H1 (cell line): ENCODE data around the gene RAB3A. TPM values are rescaled to one million over a fixed set of nuclear protein-coding genes. Genes with fewer than 3 reads are reported as not detected.

ENCODE experiments used
- NRF1 ChIP-seq: IDR thresholded peaks from 2 replicates; pipeline ENCODE4 v1.6.1; 2011; ENCODE audit warnings: mild to moderate bottlenecking, low read depth, low read length, improper control_type of control experiment
- POU5F1 ChIP-seq: IDR thresholded peaks from 2 replicates; pipeline ENCODE4 v1.6.1; 2011; ENCODE audit warnings: low read depth, mild to moderate bottlenecking, low read length, moderate library complexity
- SP1 ChIP-seq: IDR thresholded peaks from 2 replicates; pipeline ENCODE4 v1.6.1; 2011; ENCODE audit warnings: low read depth, low read length
- polyA plus RNA-seq, 7 experiments: library from polyadenylated mRNA; depleted of rRNA in 3 of 7; stranded (reverse) in 5 of 7; unstranded in 2 of 7; fragments of >200 nt in 5 of 7; fragments of 200-250 nt in 2 of 7; gene quantifications; 1 replicate in 5 of 7; 2 replicates in 1 of 7; 4 replicates in 1 of 7; pipeline versions ENCODE4 v1.2.1 to v1.2.3, GENCODE V29; 2011 to 2013; ENCODE audit warnings: missing spikeins in 2 of 7, mixed read lengths in 2 of 7
- total RNA-seq: library from RNA; stranded (reverse); fragmentation: NEBNext Ultra II Directional; extraction: Animal tissue kit (Norgen Biotek cat#: 25700); gene quantifications from 2 replicates; pipeline ENCODE4 v1.2.1, GENCODE V29; 2021
- TF ChIP-seq, protein P1 (sequence below): fragments of 300-600 bp; sonication (generic); IDR thresholded peaks from 2 replicates; pipeline ENCODE4 v1.7.1; 2012; ENCODE audit warnings: low read length, moderate library complexity, mild to moderate bottlenecking, inconsistent platforms; ENCODE audit not compliant: insufficient replicate concordance

The RAB3A gene
- total and polyA plus RNA-seq, 2 of the 8 experiments (the other 6 are each of a cell fraction or from before 2014, with no cell fraction given), result 13.6 to 14.2 TPM

DNA sequence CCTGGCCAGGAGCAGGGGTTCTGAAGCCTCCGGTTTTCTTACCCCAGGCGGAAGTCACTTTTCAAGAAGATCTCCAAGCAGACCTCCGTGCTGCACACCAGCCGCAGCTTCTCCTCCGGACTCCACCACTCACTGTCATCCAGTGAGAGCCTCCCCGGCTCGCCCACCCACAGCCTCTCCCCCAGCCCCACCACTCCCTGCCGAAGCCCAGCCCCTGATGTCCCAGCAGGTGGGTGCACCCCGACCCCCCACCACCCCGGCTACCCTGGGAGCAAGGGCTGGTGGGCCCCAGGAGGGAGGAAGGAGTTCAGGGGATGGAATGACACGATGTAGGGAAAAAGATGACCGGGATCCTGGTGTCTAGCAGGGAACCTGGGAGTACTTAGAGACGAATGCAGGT is 56.4 kb downstream of the RAB3A start (continued):
- TF ChIP-seq, protein P1, sequence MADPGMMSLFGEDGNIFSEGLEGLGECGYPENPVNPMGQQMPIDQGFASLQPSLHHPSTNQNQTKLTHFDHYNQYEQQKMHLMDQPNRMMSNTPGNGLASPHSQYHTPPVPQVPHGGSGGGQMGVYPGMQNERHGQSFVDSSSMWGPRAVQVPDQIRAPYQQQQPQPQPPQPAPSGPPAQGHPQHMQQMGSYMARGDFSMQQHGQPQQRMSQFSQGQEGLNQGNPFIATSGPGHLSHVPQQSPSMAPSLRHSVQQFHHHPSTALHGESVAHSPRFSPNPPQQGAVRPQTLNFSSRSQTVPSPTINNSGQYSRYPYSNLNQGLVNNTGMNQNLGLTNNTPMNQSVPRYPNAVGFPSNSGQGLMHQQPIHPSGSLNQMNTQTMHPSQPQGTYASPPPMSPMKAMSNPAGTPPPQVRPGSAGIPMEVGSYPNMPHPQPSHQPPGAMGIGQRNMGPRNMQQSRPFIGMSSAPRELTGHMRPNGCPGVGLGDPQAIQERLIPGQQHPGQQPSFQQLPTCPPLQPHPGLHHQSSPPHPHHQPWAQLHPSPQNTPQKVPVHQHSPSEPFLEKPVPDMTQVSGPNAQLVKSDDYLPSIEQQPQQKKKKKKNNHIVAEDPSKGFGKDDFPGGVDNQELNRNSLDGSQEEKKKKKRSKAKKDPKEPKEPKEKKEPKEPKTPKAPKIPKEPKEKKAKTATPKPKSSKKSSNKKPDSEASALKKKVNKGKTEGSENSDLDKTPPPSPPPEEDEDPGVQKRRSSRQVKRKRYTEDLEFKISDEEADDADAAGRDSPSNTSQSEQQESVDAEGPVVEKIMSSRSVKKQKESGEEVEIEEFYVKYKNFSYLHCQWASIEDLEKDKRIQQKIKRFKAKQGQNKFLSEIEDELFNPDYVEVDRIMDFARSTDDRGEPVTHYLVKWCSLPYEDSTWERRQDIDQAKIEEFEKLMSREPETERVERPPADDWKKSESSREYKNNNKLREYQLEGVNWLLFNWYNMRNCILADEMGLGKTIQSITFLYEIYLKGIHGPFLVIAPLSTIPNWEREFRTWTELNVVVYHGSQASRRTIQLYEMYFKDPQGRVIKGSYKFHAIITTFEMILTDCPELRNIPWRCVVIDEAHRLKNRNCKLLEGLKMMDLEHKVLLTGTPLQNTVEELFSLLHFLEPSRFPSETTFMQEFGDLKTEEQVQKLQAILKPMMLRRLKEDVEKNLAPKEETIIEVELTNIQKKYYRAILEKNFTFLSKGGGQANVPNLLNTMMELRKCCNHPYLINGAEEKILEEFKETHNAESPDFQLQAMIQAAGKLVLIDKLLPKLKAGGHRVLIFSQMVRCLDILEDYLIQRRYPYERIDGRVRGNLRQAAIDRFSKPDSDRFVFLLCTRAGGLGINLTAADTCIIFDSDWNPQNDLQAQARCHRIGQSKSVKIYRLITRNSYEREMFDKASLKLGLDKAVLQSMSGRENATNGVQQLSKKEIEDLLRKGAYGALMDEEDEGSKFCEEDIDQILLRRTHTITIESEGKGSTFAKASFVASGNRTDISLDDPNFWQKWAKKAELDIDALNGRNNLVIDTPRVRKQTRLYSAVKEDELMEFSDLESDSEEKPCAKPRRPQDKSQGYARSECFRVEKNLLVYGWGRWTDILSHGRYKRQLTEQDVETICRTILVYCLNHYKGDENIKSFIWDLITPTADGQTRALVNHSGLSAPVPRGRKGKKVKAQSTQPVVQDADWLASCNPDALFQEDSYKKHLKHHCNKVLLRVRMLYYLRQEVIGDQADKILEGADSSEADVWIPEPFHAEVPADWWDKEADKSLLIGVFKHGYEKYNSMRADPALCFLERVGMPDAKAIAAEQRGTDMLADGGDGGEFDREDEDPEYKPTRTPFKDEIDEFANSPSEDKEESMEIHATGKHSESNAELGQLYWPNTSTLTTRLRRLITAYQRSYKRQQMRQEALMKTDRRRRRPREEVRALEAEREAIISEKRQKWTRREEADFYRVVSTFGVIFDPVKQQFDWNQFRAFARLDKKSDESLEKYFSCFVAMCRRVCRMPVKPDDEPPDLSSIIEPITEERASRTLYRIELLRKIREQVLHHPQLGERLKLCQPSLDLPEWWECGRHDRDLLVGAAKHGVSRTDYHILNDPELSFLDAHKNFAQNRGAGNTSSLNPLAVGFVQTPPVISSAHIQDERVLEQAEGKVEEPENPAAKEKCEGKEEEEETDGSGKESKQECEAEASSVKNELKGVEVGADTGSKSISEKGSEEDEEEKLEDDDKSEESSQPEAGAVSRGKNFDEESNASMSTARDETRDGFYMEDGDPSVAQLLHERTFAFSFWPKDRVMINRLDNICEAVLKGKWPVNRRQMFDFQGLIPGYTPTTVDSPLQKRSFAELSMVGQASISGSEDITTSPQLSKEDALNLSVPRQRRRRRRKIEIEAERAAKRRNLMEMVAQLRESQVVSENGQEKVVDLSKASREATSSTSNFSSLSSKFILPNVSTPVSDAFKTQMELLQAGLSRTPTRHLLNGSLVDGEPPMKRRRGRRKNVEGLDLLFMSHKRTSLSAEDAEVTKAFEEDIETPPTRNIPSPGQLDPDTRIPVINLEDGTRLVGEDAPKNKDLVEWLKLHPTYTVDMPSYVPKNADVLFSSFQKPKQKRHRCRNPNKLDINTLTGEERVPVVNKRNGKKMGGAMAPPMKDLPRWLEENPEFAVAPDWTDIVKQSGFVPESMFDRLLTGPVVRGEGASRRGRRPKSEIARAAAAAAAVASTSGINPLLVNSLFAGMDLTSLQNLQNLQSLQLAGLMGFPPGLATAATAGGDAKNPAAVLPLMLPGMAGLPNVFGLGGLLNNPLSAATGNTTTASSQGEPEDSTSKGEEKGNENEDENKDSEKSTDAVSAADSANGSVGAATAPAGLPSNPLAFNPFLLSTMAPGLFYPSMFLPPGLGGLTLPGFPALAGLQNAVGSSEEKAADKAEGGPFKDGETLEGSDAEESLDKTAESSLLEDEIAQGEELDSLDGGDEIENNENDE, result no peak
- no peak for TF ChIP-seq POU5F1
- no peak for TF ChIP-seq NRF1
- TF ChIP-seq SP1, result no peak
